ENCODE data around the gene MAG.

Gene MAG

DNA sequence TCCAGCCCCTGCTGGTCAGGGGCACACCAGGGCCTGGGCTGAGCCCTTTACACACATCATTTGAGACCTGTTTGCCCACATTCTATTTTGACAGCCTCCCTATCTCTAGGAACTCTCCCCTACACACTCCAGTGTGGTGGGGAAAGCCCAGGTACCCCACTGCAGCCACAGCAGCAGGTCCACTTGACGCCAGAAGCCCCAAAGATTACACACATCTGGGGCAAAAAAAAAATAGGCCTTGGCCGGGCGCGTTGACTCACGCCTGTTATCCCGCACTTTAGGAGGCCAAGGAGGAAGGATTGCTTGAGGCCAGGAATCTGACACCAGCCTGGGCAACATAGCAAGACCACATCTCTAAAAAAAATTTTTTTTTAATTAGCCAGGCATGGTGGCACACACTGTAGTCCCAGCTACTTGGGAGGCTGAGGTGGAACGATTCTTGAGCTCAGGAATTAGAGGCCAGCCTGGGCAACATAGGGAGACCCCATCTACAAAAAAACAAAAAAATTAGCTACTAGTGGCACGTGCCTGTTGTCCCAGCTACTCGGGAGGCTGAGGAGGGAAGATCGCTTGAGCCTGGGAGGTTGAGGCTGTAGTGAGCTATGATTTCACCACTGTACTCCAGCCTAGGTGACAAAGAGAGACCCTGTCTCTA lies 19.0 kb downstream of the MAG start:
- TF ChIP-seq FOXP2 (optimal IDR thresholded peaks at IDR 0.05; ENCODE audit: borderline replicate concordance, extremely low read depth, extremely low read length, insufficient read depth) (no peak), SIN3A (IDR thresholded peaks at IDR 0.05; ENCODE audit: borderline replicate concordance, insufficient read depth, low read length) (no peak)

DNA sequence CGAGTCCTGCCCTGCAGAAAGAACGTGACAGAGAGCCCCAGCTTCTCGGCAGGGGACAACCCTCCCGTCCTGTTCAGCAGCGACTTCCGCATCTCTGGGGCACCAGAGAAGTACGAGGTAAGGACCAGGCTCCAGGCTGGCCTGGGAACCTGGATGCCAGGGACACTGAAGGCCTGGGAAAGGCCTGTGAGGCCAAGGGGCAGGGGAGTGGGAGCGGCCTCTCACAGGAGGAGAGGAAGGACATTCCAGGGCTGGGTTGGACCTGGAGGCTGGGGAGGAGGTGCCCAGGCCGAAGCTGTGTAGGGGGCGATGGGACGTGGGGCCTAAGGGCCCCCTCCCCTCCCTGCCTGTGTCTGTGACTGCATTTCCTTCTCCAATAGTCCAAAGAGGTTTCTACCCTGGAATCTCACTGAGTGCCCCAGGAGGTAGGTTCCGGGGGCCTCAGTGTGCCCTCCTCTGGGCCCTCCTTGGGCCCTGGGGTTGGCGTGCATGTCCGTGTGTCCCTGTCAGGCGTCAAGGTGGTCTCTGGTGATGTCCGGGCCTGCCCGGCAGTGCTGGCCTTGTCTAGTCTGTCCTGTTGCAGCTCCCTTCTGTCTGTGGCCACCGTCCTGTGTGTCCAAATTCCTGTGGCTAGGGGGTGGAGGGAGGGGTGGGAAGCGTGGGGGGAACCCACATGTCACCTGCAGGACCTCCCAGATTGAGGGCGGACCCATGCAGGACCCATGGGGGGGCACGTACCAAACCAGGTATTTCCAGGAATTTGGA lies 20.1 kb downstream of the MAG start:
- no peak for TF ChIP-seq SIN3A (IDR thresholded peaks at IDR 0.05; ENCODE audit: borderline replicate concordance, insufficient read depth, low read length)
- no peak for TF ChIP-seq POLR2AphosphoS5 (IDR thresholded peaks at IDR 0.05; ENCODE audit: low read depth, low read length)
- TF ChIP-seq, protein P1, sequence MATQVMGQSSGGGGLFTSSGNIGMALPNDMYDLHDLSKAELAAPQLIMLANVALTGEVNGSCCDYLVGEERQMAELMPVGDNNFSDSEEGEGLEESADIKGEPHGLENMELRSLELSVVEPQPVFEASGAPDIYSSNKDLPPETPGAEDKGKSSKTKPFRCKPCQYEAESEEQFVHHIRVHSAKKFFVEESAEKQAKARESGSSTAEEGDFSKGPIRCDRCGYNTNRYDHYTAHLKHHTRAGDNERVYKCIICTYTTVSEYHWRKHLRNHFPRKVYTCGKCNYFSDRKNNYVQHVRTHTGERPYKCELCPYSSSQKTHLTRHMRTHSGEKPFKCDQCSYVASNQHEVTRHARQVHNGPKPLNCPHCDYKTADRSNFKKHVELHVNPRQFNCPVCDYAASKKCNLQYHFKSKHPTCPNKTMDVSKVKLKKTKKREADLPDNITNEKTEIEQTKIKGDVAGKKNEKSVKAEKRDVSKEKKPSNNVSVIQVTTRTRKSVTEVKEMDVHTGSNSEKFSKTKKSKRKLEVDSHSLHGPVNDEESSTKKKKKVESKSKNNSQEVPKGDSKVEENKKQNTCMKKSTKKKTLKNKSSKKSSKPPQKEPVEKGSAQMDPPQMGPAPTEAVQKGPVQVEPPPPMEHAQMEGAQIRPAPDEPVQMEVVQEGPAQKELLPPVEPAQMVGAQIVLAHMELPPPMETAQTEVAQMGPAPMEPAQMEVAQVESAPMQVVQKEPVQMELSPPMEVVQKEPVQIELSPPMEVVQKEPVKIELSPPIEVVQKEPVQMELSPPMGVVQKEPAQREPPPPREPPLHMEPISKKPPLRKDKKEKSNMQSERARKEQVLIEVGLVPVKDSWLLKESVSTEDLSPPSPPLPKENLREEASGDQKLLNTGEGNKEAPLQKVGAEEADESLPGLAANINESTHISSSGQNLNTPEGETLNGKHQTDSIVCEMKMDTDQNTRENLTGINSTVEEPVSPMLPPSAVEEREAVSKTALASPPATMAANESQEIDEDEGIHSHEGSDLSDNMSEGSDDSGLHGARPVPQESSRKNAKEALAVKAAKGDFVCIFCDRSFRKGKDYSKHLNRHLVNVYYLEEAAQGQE (IDR thresholded peaks at IDR 0.05; ENCODE audit: insufficient read depth in 1 of 2, low read depth in 2 of 2, low read length in 2 of 2), result no peak
- TF ChIP-seq TAF1 (IDR thresholded peaks at IDR 0.05; ENCODE audit: borderline replicate concordance, insufficient read depth, low read length), result no peak
- no peak for TF ChIP-seq FOXP2 (optimal IDR thresholded peaks at IDR 0.05; ENCODE audit: borderline replicate concordance, extremely low read depth, extremely low read length, insufficient read depth)

DNA sequence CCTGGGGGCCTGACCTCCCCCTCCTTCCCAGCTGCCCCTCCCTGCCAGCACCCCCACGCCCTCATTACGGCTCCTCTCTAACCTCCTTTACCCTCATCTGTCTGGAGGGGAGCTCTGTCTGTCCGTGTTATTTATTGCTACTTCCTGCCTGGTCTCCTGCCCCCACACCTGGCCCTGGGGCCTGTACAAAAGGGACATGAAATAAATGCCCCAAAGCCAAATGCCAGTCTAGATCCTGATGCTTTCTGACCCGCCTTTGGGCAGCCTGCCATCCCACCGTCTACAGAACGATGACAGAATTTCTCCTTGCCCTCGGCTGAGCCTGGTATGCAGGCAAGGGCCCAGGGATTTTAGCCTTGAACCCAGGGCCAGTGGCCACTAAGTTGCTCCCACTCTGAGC lies 21.6 kb downstream of the MAG start:
- TF ChIP-seq SIN3A (IDR thresholded peaks at IDR 0.05; ENCODE audit: borderline replicate concordance, insufficient read depth, low read length) (no peak), TAF1 (IDR thresholded peaks at IDR 0.05; ENCODE audit: borderline replicate concordance, insufficient read depth, low read length) (no peak), POLR2AphosphoS5 (IDR thresholded peaks at IDR 0.05; ENCODE audit: low read depth, low read length) (no peak), FOXP2 (optimal IDR thresholded peaks at IDR 0.05; ENCODE audit: borderline replicate concordance, extremely low read depth, extremely low read length, insufficient read depth) (no peak)
- TF ChIP-seq, protein P1 (IDR thresholded peaks at IDR 0.05; ENCODE audit: insufficient read depth in 1 of 2, low read depth in 2 of 2, low read length in 2 of 2), result no peak

DNA sequence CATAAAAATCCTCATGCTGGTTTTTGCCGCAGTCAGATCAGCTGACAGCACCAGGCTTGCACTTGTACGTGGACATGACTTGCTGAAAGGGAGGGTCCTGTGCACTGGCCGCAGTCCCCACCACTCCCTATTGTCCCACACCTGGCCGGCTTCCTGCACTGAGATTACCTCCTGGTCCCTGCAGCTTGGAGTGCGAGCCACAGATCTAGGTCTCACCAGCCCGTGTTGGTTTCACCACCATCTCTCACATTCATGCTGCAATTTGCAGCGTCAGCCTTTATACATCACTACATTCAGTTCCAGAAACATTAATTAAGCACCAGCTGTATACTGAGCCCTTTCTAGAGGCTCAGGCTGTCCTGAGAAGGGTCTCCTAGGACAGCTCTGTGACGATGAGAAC lies 22.1 kb downstream of the MAG start:
- TF ChIP-seq, protein P1 (IDR thresholded peaks at IDR 0.05; ENCODE audit: insufficient read depth in 1 of 2, low read depth in 2 of 2, low read length in 2 of 2), result no peak
- no peak for TF ChIP-seq TAF1 (IDR thresholded peaks at IDR 0.05; ENCODE audit: borderline replicate concordance, insufficient read depth, low read length)
- no peak for TF ChIP-seq SIN3A (IDR thresholded peaks at IDR 0.05; ENCODE audit: borderline replicate concordance, insufficient read depth, low read length)
- TF ChIP-seq POLR2AphosphoS5 (IDR thresholded peaks at IDR 0.05; ENCODE audit: low read depth, low read length), result no peak
- TF ChIP-seq FOXP2 (optimal IDR thresholded peaks at IDR 0.05; ENCODE audit: borderline replicate concordance, extremely low read depth, extremely low read length, insufficient read depth), result no peak

DNA sequence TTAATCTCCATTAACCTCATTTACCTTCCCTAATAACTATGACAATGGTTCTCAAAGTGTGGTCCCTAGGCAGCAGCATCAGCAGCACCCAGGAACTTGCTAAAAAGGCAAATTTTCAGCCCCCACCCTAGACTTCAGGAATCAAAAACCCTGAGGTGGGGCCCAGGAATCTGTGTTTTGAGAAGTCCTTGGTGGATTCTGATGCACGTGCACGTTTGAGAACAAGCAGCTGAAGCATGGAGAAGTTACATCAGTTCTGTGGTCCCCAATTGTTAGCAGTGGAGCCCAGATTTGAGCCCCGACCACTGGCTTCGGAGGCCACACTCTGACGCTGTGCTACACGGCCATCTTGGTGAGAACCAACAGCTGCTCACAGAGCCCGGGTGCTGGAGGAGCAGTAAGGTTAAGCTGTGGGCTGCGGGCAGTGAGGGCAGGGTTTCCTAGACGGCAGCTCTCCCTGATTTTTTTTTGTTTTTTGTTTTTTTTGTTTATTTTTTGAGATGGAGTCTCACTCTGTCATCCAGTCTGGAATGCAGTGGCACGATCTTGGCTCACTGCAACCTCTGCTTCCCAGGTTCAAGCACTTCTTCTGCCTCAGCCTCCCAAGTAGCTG lies 23.0 kb downstream of the MAG start:
- TF ChIP-seq SIN3A (IDR thresholded peaks at IDR 0.05; ENCODE audit: borderline replicate concordance, insufficient read depth, low read length), result no peak
- no peak for TF ChIP-seq POLR2AphosphoS5 (IDR thresholded peaks at IDR 0.05; ENCODE audit: low read depth, low read length)
- TF ChIP-seq FOXP2 (optimal IDR thresholded peaks at IDR 0.05; ENCODE audit: borderline replicate concordance, extremely low read depth, extremely low read length, insufficient read depth), result no peak
- TF ChIP-seq, protein P1 (IDR thresholded peaks at IDR 0.05; ENCODE audit: insufficient read depth in 1 of 2, low read depth in 2 of 2, low read length in 2 of 2), result no peak
- no peak for TF ChIP-seq TAF1 (IDR thresholded peaks at IDR 0.05; ENCODE audit: borderline replicate concordance, insufficient read depth, low read length)

All from PFSK-1 (cell line).